COLO829 (cell line): ENCODE data around the gene SCMH1.
"Not testable (repeated sequence)": the region's sequence is repeated elsewhere in the genome, so short reads cannot be mapped to it uniquely, and the experiment has no call there.

Experiments
- DNase-seq: peaks from one replicate; pipeline ENCODE4 v3.0.0; 2012; ENCODE audit warnings: low spot score

Gene SCMH1

GRCh38 chr1:41211608-41212007 is 30.5 kb downstream of the SCMH1 start:
- DNase-seq, result not testable (repeated sequence)

- not testable (repeated sequence) for DNase-seq
Measured at GRCh38 chr1:41207053-41207452, 35.1 kb downstream of the SCMH1 start.

GRCh38 chr1:41200728-41201127 is 41.4 kb downstream of the SCMH1 start:
- no peak for DNase-seq

GRCh38 chr1:41199375-41199774 is 42.7 kb downstream of the SCMH1 start:
- no peak for DNase-seq

GRCh38 chr1:41192456-41193178 is 49.5 kb downstream of the SCMH1 start:
- DNase-seq, result no peak

- no peak for DNase-seq
Measured at GRCh38 chr1:41184446-41184845, 57.7 kb downstream of the SCMH1 start.

- DNase-seq, result not testable (repeated sequence)
Measured at GRCh38 chr1:41178230-41178629, 63.9 kb downstream of the SCMH1 start.

- no peak for DNase-seq
Measured at GRCh38 chr1:41175546-41175945, 66.6 kb downstream of the SCMH1 start.

- no peak for DNase-seq
Measured at GRCh38 chr1:41174170-41174569, 67.9 kb downstream of the SCMH1 start.

- DNase-seq, result no peak
Measured at GRCh38 chr1:41173651-41174050, 68.5 kb downstream of the SCMH1 start.

GRCh38 chr1:41171266-41171874 is 70.7 kb downstream of the SCMH1 start:
- no peak for DNase-seq

GRCh38 chr1:41169799-41170180 is 72.3 kb downstream of the SCMH1 start:
- DNase-seq, result no peak

- DNase-seq, result no peak
Measured at GRCh38 chr1:41169066-41169798, 72.9 kb downstream of the SCMH1 start.

GRCh38 chr1:41167667-41168066 is 74.4 kb downstream of the SCMH1 start:
- no peak for DNase-seq

- DNase-seq, result no peak
Measured at GRCh38 chr1:41164727-41165126, 77.4 kb downstream of the SCMH1 start.

- DNase-seq, result no peak
Measured at GRCh38 chr1:41162441-41162840, 79.7 kb downstream of the SCMH1 start.

- DNase-seq, result no peak
Measured at GRCh38 chr1:41161846-41162245, 80.3 kb downstream of the SCMH1 start.

- DNase-seq, result no peak
Measured at GRCh38 chr1:41160498-41161110, 81.5 kb downstream of the SCMH1 start.

GRCh38 chr1:41158966-41159365 is 83.1 kb downstream of the SCMH1 start:
- DNase-seq, result no peak

GRCh38 chr1:41158147-41158875 is 83.8 kb downstream of the SCMH1 start:
- no peak for DNase-seq

GRCh38 chr1:41155105-41155504 is 87.0 kb downstream of the SCMH1 start:
- no peak for DNase-seq

- DNase-seq, result no peak
Measured at GRCh38 chr1:41153750-41154274, 88.3 kb downstream of the SCMH1 start.
